ENCODE measurements around the gene DCLRE1B.

DNA sequence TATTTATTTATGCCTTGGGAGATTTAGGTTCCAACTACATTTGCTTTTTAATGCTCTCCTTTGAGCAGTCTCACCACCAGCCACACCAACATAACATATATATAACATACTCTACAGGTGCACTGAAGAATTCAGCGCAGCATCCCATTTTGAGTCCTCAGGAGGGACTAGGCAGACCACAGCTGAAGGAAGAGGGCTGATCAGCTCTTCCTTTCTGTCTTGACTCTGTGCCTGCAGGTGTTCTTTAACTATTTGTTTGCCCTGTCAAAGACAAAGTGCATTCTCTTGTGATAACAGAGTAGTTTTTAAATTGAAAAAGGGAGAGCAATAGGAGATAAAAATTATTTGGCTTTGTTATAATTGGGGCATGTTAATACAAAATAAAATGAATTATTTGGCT lies 41.0 kb downstream of the DCLRE1B start:
- TF ChIP-seq, protein P1, sequence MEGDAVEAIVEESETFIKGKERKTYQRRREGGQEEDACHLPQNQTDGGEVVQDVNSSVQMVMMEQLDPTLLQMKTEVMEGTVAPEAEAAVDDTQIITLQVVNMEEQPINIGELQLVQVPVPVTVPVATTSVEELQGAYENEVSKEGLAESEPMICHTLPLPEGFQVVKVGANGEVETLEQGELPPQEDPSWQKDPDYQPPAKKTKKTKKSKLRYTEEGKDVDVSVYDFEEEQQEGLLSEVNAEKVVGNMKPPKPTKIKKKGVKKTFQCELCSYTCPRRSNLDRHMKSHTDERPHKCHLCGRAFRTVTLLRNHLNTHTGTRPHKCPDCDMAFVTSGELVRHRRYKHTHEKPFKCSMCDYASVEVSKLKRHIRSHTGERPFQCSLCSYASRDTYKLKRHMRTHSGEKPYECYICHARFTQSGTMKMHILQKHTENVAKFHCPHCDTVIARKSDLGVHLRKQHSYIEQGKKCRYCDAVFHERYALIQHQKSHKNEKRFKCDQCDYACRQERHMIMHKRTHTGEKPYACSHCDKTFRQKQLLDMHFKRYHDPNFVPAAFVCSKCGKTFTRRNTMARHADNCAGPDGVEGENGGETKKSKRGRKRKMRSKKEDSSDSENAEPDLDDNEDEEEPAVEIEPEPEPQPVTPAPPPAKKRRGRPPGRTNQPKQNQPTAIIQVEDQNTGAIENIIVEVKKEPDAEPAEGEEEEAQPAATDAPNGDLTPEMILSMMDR (IDR thresholded peaks at IDR 0.05): no peak
- no peak for TF ChIP-seq EZH2 (IDR thresholded peaks at IDR 0.05)
